GM19463 (cell line): ENCODE measurements around the gene EFS.
"Not testable (repeated sequence)": the region's sequence is repeated elsewhere in the genome, so short reads cannot be mapped to it uniquely, and the experiment has no call there.

Experiments
- ATAC-seq: cut with Tn5 transposase; IDR thresholded peaks from one replicate; pipeline ENCODE4 v1.9.1; 2021; ENCODE audit warnings: mild to moderate bottlenecking, moderate library complexity; ENCODE audit not compliant: unreplicated experiment

Gene EFS

GRCh38 chr14:23399591-23399990 is 34.6 kb upstream of the EFS start:
- ATAC-seq: no peak

GRCh38 chr14:23399136-23399535 is 34.2 kb upstream of the EFS start:
- no peak for ATAC-seq

- no peak for ATAC-seq
Observed at GRCh38 chr14:23398348-23398747, 33.4 kb upstream of the EFS start.

- no peak for ATAC-seq
Observed at GRCh38 chr14:23396781-23397407, 31.9 kb upstream of the EFS start.

GRCh38 chr14:23396126-23396525 is 31.2 kb upstream of the EFS start:
- ATAC-seq: no peak

GRCh38 chr14:23392613-23393012 is 27.6 kb upstream of the EFS start:
- ATAC-seq: no peak

- ATAC-seq: not testable (repeated sequence)
Observed at GRCh38 chr14:23389871-23390270, 24.9 kb upstream of the EFS start.

GRCh38 chr14:23389396-23389795 is 24.4 kb upstream of the EFS start:
- ATAC-seq: no peak

GRCh38 chr14:23388996-23389395 is 24.0 kb upstream of the EFS start:
- ATAC-seq: no peak

GRCh38 chr14:23387916-23388882 is 23.2 kb upstream of the EFS start:
- no peak for ATAC-seq

GRCh38 chr14:23386999-23387398 is 22.0 kb upstream of the EFS start:
- no peak for ATAC-seq

GRCh38 chr14:23386266-23386657 is 21.3 kb upstream of the EFS start:
- ATAC-seq: not testable (repeated sequence)

GRCh38 chr14:23385642-23386265 is 20.8 kb upstream of the EFS start:
- ATAC-seq: no peak

- no peak for ATAC-seq
Observed at GRCh38 chr14:23385244-23385641, 20.3 kb upstream of the EFS start.

GRCh38 chr14:23384364-23385080 is 19.6 kb upstream of the EFS start:
- ATAC-seq: no peak

- ATAC-seq: no peak
Observed at GRCh38 chr14:23382731-23383440, 17.9 kb upstream of the EFS start.

- no peak for ATAC-seq
Observed at GRCh38 chr14:23382276-23382675, 17.3 kb upstream of the EFS start.

GRCh38 chr14:23381871-23382270 is 16.9 kb upstream of the EFS start:
- ATAC-seq: no peak

GRCh38 chr14:23380976-23381375 is 16.0 kb upstream of the EFS start:
- no peak for ATAC-seq

GRCh38 chr14:23380197-23380914 is 15.4 kb upstream of the EFS start:
- no peak for ATAC-seq
